22Rv1 (cell line): ENCODE data around the gene PLLP.

Source experiments
- CTCF ChIP-seq: fragments of 450-650 bp; IDR thresholded peaks from 2 replicates; pipeline ENCODE4 v1.5.1; 2017; ENCODE audit warnings: mild to moderate bottlenecking
- ZFX ChIP-seq: fragments of 450-650 bp; IDR thresholded peaks from 2 replicates; pipeline ENCODE4 v1.6.1; 2017; ENCODE audit warnings: antibody characterized with exemption, borderline replicate concordance

- TF ChIP-seq CTCF (no peak), ZFX (no peak)
Observed at GRCh38 chr16:57308041-57308440, 23.6 kb upstream of the PLLP start.
